Lung (tissue), 12 donors: ENCODE measurements around the gene SF3B5. TPM values are rescaled to one million over a fixed set of nuclear protein-coding genes. Genes with fewer than 3 reads are reported as not detected.

Experiments
- ATAC-seq: fragments of 200-7000 bp; cut with Tn5 transposase; one replicate; pipeline ENCODE4 v1.9.1; 2020; ENCODE audit warnings: moderate number of reproducible peaks; ENCODE audit not compliant: insufficient read depth, low FRiP score
- DNase-seq, 3 donors: peaks; one replicate each; pipeline ENCODE4 v3.0.0-alpha.2; 2013 to 2017
- H3K27ac ChIP-seq, 2 donors: one replicate each; pipeline ENCODE4 v1.5.1; 2013; ENCODE audit warnings: mild to moderate bottlenecking in 2 of 2, moderate library complexity in 2 of 2, control low read depth in 1 of 2, inconsistent platforms in 1 of 2, low read depth in 1 of 2, low read length in 1 of 2
- H3K27me3 ChIP-seq, 3 donors: one replicate each; pipeline ENCODE4 v1.5.1; 2013; ENCODE audit warnings: low read length in 2 of 3; ENCODE audit not compliant: control insufficient read depth in 3 of 3, insufficient read depth in 3 of 3
- H3K36me3 ChIP-seq, 4 donors: one replicate each; pipeline ENCODE4 v1.5.1; 2013; ENCODE audit warnings: low read length in 4 of 4, mild to moderate bottlenecking in 1 of 4, moderate library complexity in 1 of 4; ENCODE audit not compliant: control insufficient read depth in 4 of 4, insufficient read depth in 4 of 4
- H3K4me1 ChIP-seq, 5 donors: one replicate each; pipeline ENCODE4 v1.5.1; 2013; ENCODE audit warnings: low read length in 5 of 5, mild to moderate bottlenecking in 2 of 5, moderate library complexity in 1 of 5; ENCODE audit not compliant: control insufficient read depth in 5 of 5, insufficient read depth in 5 of 5
- H3K4me3 ChIP-seq: one replicate; pipeline ENCODE4 v1.5.1; 2013; ENCODE audit warnings: mild to moderate bottlenecking, control low read depth, moderate library complexity
- H3K9ac ChIP-seq, 2 donors: one replicate each; pipeline ENCODE4 v1.5.1; 2013; ENCODE audit warnings: low read length in 2 of 2, control low read depth in 1 of 2; ENCODE audit not compliant: insufficient read depth in 1 of 2
- H3K9me3 ChIP-seq, 4 donors: one replicate each; pipeline ENCODE4 v1.5.1; 2013; ENCODE audit warnings: low read length in 3 of 4, mild to moderate bottlenecking in 1 of 4, moderate library complexity in 1 of 4; ENCODE audit not compliant: control insufficient read depth in 4 of 4, insufficient read depth in 3 of 4
- WGBS, 2 donors: extraction: QIAGEN DNeasy Blood & Tissue Kit; methylation state at CpG; one replicate each; pipeline ENCODE4 v1.1.7; 2013; 5-methylcytosine and 5-hydroxymethylcytosine counted together
- polyA plus RNA-seq, 2 donors: library from polyadenylated mRNA; stranded (reverse); fragments of 200-250 nt; gene quantifications; one replicate each; pipeline ENCODE4 v1.2.1, GENCODE V29; 2013
- total RNA-seq, 2 donors: library from RNA; depleted of rRNA in 1 of 2; stranded (reverse); fragments of >200 nt in 1 of 2; gene quantifications; one replicate each; pipeline ENCODE4 v1.2.1, GENCODE V29; 2014 to 2021
- TF ChIP-seq, protein P1 (sequence below): IDR thresholded peaks from 2 replicates; pipeline ENCODE4 v1.5.1; 2012; ENCODE audit warnings: mild to moderate bottlenecking; ENCODE audit errors: control extremely low read depth, extremely low read depth
- donor health status: control.
- donor health status: control.
- donor health status: Bipolar disorder and iron deficiency.
- donor health status: healthy.
- donor health status: DM: yes; HTN: yes; CAD: no.

Gene SF3B5
- total and polyA plus RNA-seq, 4 donors: 36.3 to 251 (median 162) TPM

DNA sequence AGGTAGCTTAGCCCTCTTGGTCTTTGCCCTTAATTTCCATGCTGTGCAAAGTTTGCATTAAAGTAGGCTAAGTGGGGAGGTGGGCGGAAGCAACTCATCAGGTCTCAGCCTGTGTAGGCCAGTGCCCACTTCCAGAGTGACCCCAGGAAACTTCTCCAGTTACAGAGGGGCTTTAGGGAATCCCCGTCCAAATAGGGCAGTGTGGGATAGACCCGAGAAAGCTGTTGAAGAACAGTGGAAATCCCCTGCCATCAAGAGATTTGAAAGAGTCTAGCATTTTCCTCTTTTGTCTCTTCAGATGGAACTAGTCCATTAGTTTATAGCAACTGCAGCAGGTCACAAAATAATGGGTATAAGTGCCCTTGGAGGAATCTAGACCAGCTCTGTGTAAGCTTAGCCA, 20.2 kb downstream of the SF3B5 start:
- Histone ChIP-seq H3K36me3 (no peaks in the 10 kb centered on the region), H3K4me1 (no peaks in the 10 kb centered on the region), H3K27ac (no peak overlapping the region), H3K27me3 (peaks cover 0 to 6% (median 0%) of the 10 kb centered on the region in 3 donors), H3K4me3 (no peak overlapping the region), H3K9ac (no peak overlapping the region), H3K9me3 (no peaks in the 10 kb centered on the region)
- TF ChIP-seq, protein P1, sequence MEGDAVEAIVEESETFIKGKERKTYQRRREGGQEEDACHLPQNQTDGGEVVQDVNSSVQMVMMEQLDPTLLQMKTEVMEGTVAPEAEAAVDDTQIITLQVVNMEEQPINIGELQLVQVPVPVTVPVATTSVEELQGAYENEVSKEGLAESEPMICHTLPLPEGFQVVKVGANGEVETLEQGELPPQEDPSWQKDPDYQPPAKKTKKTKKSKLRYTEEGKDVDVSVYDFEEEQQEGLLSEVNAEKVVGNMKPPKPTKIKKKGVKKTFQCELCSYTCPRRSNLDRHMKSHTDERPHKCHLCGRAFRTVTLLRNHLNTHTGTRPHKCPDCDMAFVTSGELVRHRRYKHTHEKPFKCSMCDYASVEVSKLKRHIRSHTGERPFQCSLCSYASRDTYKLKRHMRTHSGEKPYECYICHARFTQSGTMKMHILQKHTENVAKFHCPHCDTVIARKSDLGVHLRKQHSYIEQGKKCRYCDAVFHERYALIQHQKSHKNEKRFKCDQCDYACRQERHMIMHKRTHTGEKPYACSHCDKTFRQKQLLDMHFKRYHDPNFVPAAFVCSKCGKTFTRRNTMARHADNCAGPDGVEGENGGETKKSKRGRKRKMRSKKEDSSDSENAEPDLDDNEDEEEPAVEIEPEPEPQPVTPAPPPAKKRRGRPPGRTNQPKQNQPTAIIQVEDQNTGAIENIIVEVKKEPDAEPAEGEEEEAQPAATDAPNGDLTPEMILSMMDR: no peak
- 82 to 89% methylated on average over 3 of the region's 3 CpGs for WGBS, 2 donors
- ATAC-seq: no peak
- no peak for DNase-seq

DNA sequence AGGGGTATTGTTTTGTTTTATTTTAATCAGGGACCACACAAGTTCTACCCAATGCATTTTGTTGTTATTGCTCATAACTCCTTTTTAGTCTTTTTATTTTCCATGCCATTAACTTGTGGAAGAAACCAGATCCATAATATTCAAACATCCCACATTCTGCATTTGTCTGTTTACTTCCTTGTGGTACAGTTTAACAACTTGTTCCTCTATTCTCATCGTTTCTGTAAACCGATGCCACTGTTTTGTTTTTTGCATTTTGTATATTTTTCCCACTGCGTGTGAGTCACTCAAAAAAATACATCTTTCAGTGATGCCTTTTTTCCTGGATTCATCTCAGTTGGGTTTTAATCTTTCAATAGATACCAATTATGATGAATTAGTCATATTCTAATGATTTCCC, 22.3 kb downstream of the SF3B5 start:
- WGBS, 2 donors: 60 to 87% methylated on average over 3 of the region's 3 CpGs
- DNase-seq (no peak), ATAC-seq (no peak)
- H3K9ac ChIP-seq: no peak overlapping the region
- no peaks in the 10 kb centered on the region for H3K9me3 ChIP-seq
- no peak overlapping the region for H3K27ac ChIP-seq
- no peak overlapping the region for H3K4me3 ChIP-seq
- H3K36me3 ChIP-seq: no peaks in the 10 kb centered on the region
- TF ChIP-seq, protein P1: no peak
- no peaks in the 10 kb centered on the region for H3K4me1 ChIP-seq
- H3K27me3 ChIP-seq: peaks cover 0 to 9% (median 0%) of the 10 kb centered on the region in 3 donors

DNA sequence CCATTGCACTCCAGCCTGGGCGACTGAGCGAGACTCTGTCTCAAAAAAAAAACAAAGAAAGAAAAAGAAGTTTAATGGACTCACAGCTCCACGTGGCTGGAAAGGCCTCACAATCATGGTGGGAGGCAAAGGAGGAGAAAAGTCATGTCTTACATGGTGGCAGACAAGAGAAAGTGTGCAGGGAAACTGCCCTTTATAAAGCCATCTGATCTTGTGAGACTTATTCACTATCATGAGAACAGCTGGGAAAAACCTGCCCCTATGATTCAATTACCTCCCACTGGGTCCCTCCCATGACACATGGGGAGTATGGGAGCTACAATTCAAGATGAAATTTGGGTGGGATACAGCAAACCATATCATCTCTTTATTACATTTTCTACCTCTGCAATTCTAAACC, 25.9 kb downstream of the SF3B5 start:
- no peak overlapping the region for H3K4me3 ChIP-seq
- H3K27ac ChIP-seq: no peak overlapping the region
- H3K27me3 ChIP-seq: peaks cover 0 to 38% (median 24%) of the 10 kb centered on the region in 3 donors
- no peaks in the 10 kb centered on the region for H3K9me3 ChIP-seq
- H3K36me3 ChIP-seq: no peaks in the 10 kb centered on the region
- WGBS, 2 donors: 75 to 90% methylated on average over 3 of the region's 3 CpGs
- DNase-seq (no peak), ATAC-seq (no peak)
- peaks cover 0 to 5% (median 0%) of the 10 kb centered on the region in 5 donors for H3K4me1 ChIP-seq
- no peak overlapping the region for H3K9ac ChIP-seq
- TF ChIP-seq, protein P1: no peak

DNA sequence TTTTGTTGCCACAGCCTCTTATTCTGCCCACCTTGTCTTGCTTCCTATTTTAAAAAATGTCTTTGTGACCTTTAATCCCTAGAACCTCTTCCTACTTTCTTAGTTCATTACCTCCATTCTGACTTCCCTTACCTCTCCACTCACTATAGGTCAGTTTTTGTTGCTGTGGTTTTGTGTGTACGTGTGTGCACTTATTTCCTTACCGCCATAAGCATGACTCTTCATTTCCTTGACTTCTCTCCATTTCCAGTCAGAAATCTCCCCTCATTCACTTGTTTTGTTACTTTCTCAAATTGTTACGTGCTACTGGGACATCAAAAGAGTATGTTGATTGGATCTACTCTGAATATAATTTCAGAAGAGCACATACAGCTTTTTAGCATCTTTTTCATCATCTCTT, 26.6 kb downstream of the SF3B5 start:
- H3K4me3 ChIP-seq: no peak overlapping the region
- H3K4me1 ChIP-seq: peaks cover 0 to 7% (median 0%) of the 10 kb centered on the region in 5 donors
- no peak overlapping the region for H3K27ac ChIP-seq
- peaks cover 0 to 39% (median 24%) of the 10 kb centered on the region in 3 donors for H3K27me3 ChIP-seq
- no peak for DNase-seq
- H3K9me3 ChIP-seq: no peaks in the 10 kb centered on the region
- TF ChIP-seq, protein P1: no peak
- no peak for ATAC-seq
- WGBS, 2 donors: 71 to 76% methylated on average over 3 of the region's 3 CpGs
- no peak overlapping the region for H3K9ac ChIP-seq
- no peaks in the 10 kb centered on the region for H3K36me3 ChIP-seq
